HG03039 (cell line): ENCODE data around the gene CDK16.
"Not testable (repeated sequence)": the region's sequence is repeated elsewhere in the genome, so short reads cannot be mapped to it uniquely, and the experiment has no call there.

Source experiments
- ATAC-seq: cut with Tn5 transposase; IDR thresholded peaks from one replicate; pipeline ENCODE4 v1.9.1; 2021; ENCODE audit warnings: mild to moderate bottlenecking, moderate library complexity; ENCODE audit not compliant: unreplicated experiment

CDK16 gene

DNA sequence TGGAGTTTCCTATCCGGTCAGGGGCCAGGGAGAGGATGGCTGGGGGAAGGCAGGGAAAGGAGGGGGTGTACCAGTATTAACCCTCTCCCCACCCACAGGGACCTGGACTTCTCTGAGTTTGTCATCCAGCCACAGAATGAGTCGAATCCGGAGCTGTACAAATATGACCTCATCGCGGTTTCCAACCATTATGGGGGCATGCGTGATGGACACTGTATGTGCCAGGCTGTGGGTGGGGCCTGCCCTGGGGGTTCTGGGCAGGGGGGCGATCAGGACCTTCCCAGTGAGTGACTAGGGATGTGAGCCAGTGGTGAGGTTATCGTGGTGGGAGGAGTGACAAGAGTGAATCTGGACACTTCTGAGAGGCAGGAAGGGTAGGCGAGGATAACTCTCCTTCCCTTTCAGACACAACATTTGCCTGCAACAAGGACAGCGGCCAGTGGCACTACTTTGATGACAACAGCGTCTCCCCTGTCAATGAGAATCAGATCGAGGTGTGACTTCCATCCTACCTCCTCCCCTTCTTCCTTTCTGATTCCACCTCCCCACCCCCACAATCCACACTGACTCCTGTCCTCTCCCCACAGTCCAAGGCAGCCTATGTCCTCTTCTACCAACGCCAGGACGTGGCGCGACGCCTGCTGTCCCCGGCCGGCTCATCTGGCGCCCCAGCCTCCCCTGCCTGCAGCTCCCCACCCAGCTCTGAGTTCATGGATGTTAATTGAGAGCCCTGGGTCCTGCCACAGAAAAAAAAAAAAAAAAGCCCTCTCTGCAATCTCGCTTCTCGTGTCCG, 28.9 kb downstream of the CDK16 start:
- ATAC-seq: no peak

- ATAC-seq: no peak
These were observed 29.5 kb downstream of the CDK16 start for GRCh38 chrX:47247999-47248320.

DNA sequence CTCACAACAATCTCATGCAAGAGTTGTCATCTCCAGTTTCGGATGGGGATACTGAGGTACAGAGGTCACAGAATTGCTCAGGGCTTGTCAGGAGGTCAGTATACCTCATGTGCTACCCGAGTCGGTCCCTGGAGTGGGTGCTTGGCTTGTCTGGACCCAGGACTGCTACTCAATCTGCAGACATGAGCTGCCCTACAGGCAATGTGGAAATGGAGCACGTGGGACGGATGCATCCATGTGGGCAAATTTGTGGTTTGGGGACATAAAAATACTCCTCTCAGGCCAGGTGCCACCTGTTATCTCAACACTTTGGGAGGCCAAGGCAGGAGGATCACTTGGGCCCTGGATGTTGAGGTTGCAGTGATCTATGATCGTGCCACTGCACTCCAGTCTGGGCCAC, 30.1 kb downstream of the CDK16 start:
- no peak for ATAC-seq

DNA sequence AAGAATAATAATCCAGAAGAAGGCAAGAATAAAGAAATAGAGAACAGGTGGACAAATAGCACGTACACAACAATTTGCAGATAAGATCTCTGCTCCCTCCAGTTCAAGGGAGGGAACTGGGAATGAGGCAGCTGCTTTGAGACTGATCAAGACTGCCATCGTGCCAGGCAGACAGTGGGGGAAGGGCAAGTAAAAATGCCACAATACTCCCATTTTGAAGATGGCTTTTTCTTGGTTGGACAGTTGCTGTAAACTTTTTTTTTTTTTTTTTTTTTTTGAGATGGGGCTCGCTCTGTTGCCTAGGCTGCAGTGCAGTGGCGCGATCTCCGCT, 31.5 kb downstream of the CDK16 start:
- no peak for ATAC-seq

- ATAC-seq: not testable (repeated sequence)
These were observed 39.1 kb downstream of the CDK16 start for GRCh38 chrX:47257620-47258019.

- no peak for ATAC-seq
These were observed 46.1 kb downstream of the CDK16 start for GRCh38 chrX:47264483-47265173.

GRCh38 chrX:47266643-47267042, 48.2 kb downstream of the CDK16 start:
- ATAC-seq: no peak

DNA sequence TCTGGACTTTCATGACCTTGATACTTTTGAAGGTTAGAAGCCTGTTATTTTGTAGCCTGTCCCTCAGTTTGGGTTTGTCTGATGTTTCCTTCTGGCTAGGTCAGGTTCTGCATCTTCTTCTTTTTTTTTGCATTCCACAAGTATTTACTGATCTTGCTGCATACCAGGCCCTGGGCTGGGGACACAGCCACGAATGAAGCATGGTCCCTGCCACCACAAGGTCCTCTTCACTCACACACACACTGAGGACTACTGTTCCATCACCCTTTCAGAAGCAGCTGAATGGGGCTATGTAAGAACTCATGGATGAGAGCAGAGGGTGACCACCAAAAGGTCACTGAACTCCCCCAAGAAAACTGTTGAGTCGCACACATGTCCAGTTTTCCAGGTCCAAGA, 53.5 kb downstream of the CDK16 start:
- no peak for ATAC-seq

DNA sequence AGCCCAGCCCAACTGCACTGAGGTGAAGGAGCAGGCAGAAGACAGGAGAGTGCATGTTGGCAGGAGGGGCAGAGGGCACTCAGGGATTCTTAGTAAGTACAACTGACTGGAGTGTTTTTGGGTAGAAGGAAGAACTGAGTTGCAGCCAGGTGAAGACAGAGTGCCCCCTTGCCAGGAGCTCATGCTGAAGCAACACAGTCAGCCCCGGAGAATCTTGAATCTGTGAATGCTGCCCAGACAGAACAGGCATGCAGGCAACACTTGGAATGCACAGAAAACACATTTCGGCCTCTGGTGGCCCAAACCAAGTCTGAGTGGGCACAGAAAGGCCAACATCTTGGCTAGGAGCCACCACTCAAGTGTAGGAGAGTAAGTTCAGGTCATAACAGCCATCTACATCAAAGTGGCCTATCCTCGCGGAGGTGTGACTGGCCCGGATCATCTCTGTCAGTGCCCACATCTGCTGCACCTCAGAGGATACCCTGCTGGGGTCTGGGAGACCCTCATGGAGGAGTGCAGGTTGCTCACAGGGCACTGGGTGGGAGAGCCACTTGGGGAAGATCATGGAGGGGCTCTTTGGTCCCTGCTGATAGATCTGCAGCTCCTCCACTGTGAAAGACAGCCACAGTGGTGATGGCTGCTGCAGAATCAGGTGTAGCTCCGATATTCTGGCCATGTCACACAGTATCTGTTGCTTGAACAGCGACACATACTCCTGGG, 54.7 kb downstream of the CDK16 start:
- no peak for ATAC-seq

DNA sequence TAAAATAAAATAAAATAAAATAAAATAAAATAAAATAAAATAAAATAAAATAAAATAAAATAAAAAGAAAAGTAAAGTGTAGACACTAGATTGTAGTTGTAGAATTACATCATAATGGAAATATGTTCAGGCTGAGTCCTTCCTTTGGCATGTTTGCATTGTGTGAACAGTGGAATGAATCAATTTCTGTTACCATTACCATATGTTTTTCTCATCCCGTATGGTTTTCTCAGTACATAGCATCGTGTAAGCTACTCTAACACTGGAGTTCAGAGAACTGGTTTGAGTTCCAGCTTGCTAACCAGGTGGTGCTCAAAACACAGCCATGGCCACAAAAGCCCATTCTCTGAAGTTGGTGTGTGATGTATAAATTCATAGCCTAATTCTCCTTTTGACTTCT, 60.2 kb downstream of the CDK16 start:
- ATAC-seq: no peak
